T-helper 2 cell (primary cell): ENCODE results near the gene INHBB.
"Not testable (repeated sequence)": the region's sequence is repeated elsewhere in the genome, so short reads cannot be mapped to it uniquely, and the experiment has no call there.

Experiments used
- DNase-seq, 5 experiments: peaks; one replicate each; pipeline versions ENCODE4 v3.0.0 to v3.0.0-alpha.2; 2012 to 2022

INHBB gene

DNA sequence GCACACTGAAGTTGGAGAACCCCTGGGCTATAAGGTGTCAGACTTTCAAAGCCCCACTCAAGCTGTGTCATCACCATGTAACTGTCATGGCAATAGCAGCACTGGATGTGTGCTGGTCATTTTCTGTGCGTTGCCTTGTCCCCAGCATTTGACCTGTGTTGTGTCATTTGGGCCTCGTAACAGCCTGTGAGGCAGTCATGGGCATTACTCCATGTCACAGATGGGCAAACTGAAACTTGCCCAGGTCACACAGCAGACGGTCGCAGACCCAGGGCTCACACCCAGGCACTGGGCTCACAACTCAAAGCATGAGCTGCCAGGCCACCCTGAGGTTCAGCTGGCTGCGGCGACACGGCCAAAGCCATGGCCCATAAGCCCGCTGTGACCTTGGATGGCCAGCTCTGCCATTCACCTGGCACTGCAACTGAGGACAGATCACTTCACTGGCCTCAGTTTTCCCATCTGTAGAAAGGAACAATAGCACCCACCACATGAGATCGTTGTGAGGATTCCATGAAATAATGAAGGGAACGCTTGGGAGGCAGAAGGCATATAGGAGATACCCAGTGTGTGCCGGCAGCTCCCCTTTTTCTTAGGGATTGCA, 36.7 kb downstream of the INHBB start:
- DNase-seq, result no peak

- DNase-seq, result no peak
Observed at GRCh38 chr2:120383191-120383590, 37.3 kb downstream of the INHBB start.

GRCh38 chr2:120383631-120384340, 37.9 kb downstream of the INHBB start:
- DNase-seq, result no peak

DNA sequence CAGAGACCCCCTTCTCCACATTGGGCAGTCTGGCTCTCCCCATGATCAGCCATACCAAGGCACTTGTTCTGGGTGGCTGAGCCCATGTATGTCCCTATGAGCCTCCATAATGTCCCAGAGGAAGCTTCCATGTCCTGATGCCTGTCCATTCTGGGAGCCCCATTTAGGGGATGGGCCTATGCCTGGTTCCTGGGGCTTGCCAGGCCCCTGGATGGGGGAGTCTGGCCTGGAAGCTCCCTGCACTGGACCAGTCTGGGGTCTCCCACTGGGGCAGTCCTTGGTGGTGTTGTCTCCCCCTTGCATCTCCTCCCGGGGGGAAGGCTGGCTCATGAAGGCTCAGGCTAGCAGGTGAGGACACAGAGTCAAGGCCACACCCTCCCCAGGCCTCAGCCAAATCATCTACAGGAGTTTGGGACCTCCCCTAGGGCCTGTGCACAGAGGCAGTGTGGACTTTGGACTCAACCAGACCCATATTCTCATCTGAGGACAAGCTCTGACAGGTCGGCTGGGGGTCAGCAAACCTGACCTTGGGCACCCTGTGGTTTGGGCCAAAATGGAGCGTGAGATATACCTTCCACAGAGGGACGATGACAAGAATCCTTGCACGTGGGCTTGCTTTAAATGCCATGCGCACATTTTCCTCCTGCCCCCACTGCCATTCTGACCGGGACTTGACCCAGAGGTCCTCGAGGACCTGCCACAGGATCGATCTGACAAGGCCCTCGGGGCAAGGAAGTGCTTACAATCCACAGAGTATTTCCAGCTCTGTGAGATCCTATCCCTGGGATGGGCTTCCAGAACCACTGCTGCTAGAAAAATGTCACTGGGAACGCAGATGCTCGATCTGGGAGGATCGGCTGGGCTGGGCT, 38.8 kb downstream of the INHBB start:
- no peak for DNase-seq

DNA sequence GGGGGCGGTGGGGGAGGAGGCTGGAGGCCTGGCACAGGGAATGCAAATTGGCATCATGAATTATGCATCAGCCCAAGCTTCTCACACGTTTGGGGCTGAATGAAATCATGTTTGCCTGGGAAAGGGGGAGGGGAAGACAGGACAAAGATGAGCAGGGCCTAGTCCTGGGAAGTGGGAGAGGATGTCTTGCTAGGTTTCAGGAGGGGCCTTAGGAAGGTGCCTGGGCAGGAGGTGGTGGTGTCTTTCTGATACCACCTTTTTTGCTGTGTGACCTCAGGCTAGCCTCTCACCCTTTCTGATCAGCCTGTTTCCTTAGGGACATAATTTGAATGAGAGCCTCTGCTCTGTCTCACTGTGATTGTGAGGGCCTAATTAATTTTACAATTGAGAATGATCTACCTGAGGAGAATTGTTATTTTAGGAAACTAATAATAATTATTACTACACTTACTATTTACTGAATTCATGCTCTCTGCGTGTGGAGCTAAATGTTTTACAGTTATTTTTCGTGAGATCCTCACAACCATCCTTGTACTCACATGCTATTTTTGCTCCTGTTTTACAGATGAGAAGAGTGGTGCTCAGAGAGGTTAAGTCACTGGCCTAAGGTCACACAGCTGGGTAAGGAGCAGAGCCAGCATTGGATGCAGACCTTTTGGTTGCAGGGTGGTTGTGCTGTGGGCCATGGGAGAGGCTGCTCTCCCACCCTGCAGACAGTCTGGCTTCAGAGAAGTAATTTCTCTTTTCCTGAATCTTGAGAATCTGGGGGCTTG, 39.6 kb downstream of the INHBB start:
- DNase-seq, result no peak

- no peak for DNase-seq
Observed at GRCh38 chr2:120388222-120389035, 42.5 kb downstream of the INHBB start.

DNA sequence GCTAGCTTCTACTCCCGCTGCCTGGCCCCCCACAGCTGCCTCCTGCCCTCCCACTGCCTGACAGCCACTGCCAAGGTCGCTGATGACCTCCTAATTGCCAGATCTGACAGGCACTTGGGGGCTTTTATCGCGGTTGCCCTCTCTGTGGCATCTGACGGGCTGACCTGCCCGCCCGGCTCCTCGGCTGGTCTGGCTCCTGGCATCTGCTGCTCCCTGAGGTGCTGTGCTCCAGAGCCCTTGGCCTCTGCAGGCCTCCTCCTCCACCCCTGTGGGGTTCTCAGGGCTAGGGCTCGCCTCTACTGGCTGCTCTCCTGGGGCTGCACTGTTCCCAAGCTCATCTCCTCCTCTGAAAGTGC, 43.1 kb downstream of the INHBB start:
- DNase-seq, result no peak

DNA sequence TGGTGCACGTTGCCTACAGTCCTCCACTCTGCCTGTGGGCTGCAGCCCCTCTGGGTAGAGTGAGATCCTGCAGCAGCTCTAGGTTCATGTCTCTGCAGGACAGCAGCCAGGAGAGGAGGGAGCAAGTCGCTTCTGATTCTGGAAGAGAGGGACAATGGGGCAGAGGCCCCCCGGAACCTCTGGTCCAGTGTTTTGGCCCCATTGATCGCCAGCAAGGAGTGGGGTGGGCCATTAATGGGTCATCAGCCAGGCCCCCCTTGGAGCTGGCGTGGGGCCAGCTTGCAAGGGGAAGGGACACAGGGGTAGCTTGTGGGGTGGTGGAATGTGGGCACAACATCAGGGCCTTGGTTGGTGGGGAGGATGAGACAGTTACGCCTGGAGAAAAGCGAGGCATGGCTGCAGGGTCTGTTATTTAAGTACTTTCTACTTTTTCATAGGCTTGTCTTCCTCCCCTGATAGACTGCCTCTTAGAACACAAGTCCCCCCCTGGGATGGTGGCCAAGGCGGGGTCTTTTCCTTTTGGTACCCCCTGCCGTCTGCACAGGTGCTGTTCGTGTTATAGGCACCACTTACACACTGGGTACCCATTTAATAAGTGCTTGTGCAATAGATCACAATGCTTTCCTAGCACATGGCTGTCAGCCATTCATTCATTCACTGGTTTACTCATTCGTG, 44.6 kb downstream of the INHBB start:
- no peak for DNase-seq

- not testable (repeated sequence) for DNase-seq
Observed at GRCh38 chr2:120391382-120391781, 45.4 kb downstream of the INHBB start.

DNA sequence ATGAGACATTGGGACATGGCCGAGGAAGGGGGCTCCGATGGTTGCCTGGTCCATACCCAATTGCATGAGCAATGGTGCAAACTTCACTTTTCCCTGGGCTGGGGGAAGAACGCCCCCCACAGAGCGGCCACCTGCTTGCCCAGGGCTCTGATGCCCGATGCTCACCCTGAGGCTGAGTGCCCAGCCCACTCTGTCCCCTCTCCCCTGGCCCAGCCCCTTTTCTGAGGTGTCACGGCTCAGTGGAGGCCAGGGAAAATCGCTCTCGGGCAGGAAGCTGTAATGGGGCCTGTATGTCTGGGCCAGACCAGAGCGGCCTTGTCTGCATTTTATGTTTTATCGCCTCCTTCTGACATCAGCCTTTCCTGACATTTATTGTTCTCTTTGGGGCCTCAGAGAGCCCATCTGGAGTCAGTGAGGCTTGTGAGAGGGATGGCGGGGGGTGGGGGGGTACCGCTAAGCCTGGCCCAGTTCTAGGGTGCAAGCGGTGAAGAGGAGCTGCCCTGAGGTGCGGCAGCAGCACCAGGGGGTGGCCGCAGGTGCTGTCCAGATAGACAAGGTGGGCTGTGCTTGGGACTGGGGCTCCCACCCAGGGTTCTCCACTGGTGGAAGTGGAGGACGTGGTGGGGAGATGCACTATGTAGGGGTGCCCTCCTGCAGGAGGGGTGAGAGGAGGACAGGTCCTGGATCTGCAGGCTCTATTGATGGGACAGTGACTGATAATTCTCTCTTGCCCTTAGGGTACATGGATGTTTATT, 46.2 kb downstream of the INHBB start:
- DNase-seq, result no peak

- no peak for DNase-seq
Observed at GRCh38 chr2:120392923-120393322, 47.0 kb downstream of the INHBB start.

DNA sequence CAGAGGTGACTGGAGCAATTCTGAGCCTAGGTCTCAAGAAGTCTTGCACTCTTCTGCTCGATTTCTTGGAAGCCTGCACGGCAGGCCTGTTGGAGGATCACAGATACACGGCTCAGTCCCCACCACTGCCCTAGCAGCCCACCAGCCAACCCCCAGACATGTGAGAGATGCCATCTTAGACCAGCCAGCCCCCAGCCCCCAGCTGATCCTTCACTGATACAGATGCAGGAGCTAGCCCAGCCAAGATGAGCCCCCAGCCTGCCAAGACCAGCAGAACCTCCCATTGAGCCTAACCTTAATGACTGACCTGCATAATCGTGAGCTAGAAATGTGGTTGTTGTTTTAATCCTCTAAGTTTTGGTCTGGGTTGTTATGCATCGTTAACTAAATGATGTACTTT, 47.5 kb downstream of the INHBB start:
- DNase-seq, result no peak

DNA sequence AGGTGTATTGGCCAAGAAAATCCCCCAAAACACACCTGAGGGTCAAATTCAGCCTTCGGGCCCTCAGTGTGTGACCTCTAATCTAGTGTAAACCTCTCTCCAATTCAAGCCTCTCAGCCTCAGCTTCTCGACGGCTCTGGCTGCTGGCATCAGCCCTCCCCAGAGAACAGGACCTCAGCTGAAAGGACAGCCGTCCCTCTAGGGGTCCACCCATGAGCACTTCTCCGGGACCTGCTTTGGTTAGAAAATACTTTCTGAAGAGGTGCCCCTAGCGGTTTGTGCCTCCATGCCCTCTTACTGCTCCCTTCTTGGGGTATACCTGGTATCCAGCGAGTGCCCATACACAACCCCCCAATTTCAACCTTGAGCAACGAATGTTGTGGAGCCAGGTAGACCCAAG, 48.8 kb downstream of the INHBB start:
- no peak for DNase-seq

DNA sequence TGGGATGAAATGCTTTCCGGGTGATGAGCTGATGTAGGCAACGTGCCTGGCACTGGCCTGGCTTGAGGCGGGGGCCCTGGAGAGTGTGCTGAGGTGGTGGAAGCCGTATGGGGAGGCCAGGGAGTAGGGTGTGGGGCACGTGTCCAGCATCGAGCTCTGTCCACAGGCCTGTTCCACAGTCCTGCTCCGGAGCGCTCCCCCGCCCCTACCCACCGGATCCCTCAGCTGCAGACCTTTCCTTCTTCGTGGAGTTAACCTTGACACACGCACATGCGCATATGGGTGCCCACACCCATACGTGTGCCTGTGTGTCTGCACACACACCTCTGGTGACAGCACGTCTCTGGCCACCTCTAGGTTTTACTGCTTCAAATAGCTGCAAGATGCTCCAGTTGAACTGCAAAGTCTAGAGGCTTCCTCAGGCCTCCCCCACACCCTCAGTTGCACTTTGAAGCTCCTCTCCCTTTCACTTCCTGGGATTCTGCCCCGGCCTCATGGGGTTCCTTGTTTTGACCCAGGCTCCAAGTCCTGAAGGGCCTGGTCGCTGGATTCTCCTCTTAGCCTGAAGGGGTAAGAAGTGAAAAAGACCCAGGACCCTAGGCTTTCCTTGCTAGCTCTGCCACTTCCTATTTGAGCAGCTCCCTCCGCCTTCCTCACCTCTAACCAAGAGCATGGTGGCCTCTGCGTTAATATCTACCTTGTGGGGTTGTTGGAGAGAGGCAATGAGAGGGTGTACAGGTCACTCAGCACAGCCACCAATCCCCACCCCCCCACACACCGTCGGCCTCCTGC, 49.5 kb downstream of the INHBB start:
- DNase-seq, result no peak

DNA sequence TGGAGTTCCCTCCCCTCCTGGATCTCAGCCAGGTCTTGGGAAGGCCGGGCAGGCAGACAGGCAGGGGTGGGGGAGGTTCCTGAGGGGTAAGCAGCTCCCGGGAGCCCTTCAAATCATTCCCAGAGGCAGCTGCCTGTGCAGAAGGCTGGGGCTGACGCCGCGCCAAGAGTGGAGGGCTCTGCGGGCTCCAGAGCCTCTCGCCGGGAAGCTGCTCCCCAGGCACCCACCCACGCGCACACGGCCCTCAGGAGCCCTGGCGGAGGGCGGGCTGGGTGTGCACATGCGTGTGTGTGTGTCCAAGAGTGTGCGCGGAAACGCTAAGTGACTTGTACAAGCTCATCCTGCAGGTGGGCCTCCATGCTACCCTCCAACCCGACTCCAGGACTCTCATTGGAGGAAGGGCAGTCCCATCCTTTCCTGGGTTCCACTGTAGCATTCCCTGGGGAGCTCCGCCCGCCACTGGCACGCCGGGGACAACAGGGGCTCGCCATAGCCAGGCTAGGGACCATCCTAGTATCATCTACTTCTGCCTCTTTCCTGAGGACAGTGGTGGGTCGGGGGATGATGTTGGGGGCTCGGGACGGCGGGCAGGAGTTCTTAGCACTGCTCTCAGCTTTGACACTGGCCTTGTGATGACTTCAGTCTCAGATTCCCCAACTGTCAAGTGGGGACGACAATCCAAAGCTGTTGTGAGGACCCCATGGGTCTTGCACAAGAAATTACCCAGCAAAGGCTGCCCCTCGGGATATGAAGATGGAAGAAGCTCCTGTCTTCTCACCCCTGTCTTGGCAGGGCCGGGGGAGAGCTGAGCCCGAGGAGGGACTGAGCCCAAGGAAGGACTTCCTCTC, 50.3 kb downstream of the INHBB start:
- no peak for DNase-seq

GRCh38 chr2:120396861-120397811, 51.2 kb downstream of the INHBB start:
- no peak for DNase-seq
